K562 (cell line): ENCODE results near the gene APOL4. TPM values are rescaled to one million over a fixed set of nuclear protein-coding genes. Genes with fewer than 3 reads are reported as not detected.

Experiments used
- ATF1 ChIP-seq, 2 experiments: fragments of 450-650 bp in 1 of 2; IDR thresholded peaks; 2 replicates each; pipeline ENCODE4 v1.6.1; 2016; ENCODE audit warnings: missing compliant biosample characterization in 1 of 2, missing genetic modification characterization in 1 of 2
- CREB5 ChIP-seq: fragments of 250-450 bp; sonication (Bioruptor Pico); IDR thresholded peaks from 2 replicates; pipeline ENCODE4 v1.5.0; 2020; ENCODE audit warnings: mild to moderate bottlenecking
- FOXJ3 ChIP-seq: sonication (generic); formaldehyde crosslinking; IDR thresholded peaks from 2 replicates; pipeline ENCODE4 v1.4.0; 2020; ENCODE audit warnings: mild to moderate bottlenecking, missing genetic modification reagents
- MAFK ChIP-seq: IDR thresholded peaks from 2 replicates; pipeline ENCODE4 v1.6.1; 2011; ENCODE audit warnings: low read length, improper control_type of control experiment
- MCM3 ChIP-seq: fragments of 450-650 bp; IDR thresholded peaks from 2 replicates; pipeline ENCODE4 v1.6.1; 2016
- MXI1 ChIP-seq: IDR thresholded peaks from 2 replicates; pipeline ENCODE4 v1.6.1; 2011; ENCODE audit warnings: low read depth, mild to moderate bottlenecking, improper control_type of control experiment, low read length
- PTTG1 ChIP-seq: fragments of 450-650 bp; IDR thresholded peaks from 2 replicates; pipeline ENCODE4 v1.6.1; 2016; ENCODE audit warnings: low read depth, mild to moderate bottlenecking, missing genetic modification characterization, missing compliant biosample characterization
- RBM25 ChIP-seq: fragments of 200-400 bp; formaldehyde crosslinking; IDR thresholded peaks from 2 replicates; pipeline ENCODE4 v1.6.1; 2018; ENCODE audit warnings: low read length, low read depth, moderate library complexity; ENCODE audit not compliant: severe bottlenecking
- SREBF1 ChIP-seq: fragments of 150-350 bp; IDR thresholded peaks from 2 replicates; pipeline ENCODE4 v1.6.1; 2014; ENCODE audit warnings: antibody characterized with exemption, low read depth, low read length, borderline replicate concordance
- TCFL5 ChIP-seq: fragments of 250-450 bp; sonication (Bioruptor Pico); conservative IDR thresholded peaks from 2 replicates; pipeline ENCODE4 v1.6.1; 2021; ENCODE audit warnings: mild to moderate bottlenecking, moderate library complexity, matching md5 sums
- TEAD1 ChIP-seq, 2 experiments: fragments of 450-650 bp in 1 of 2; sonication (generic) in 1 of 2; formaldehyde crosslinking; IDR thresholded peaks; 2 replicates each; pipeline versions ENCODE4 v1.4.0 to v1.8.0; 2020 to 2022; ENCODE audit warnings: mild to moderate bottlenecking in 2 of 2, missing genetic modification reagents in 1 of 2
- ZBTB33 ChIP-seq: sonication (generic); formaldehyde crosslinking; IDR thresholded peaks from 2 replicates; pipeline ENCODE4 v1.8.1; 2023; ENCODE audit warnings: mild to moderate bottlenecking, missing genetic modification reagents
- ZBTB43 ChIP-seq: sonication (generic); formaldehyde crosslinking; IDR thresholded peaks from 2 replicates; pipeline ENCODE4 v1.8.0; 2023; ENCODE audit warnings: mild to moderate bottlenecking, missing genetic modification reagents
- ZNF134 ChIP-seq: fragments of 250-450 bp; sonication (Bioruptor Pico); conservative IDR thresholded peaks from 2 replicates; pipeline ENCODE4 v1.4.0; 2020
- ZNF316 ChIP-seq: fragments of 450-650 bp; IDR thresholded peaks from 2 replicates; pipeline ENCODE4 v1.6.1; 2016
- ZNF324 ChIP-seq: fragments of 250-450 bp; sonication (Bioruptor Pico); IDR thresholded peaks from 2 replicates; pipeline ENCODE4 v1.4.0; 2020; ENCODE audit warnings: mild to moderate bottlenecking
- ZNF384 ChIP-seq: IDR thresholded peaks from 2 replicates; pipeline ENCODE4 v1.6.1; 2012; ENCODE audit warnings: low read depth, low read length, improper control_type of control experiment
- polyA plus RNA-seq, 8 experiments: library from polyadenylated mRNA; depleted of rRNA in 4 of 8; stranded (reverse) in 5 of 8; unstranded in 3 of 8; fragments of >200 nt; fragmentation: Nextera tagmentation in 2 of 8; fragmentation: Illumina TruSeq in 1 of 8; extraction: Ambion mirVana in 2 of 8; extraction: Trizol in 1 of 8; gene quantifications; 2 replicates each; pipeline versions ENCODE4 v1.2.1 to v1.2.3, GENCODE V29; 2011 to 2014; ENCODE audit warnings: inconsistent platforms in 1 of 8, missing spikeins in 1 of 8
- total RNA-seq, 7 experiments: library from RNA; depleted of rRNA in 6 of 7; stranded (reverse); fragments of >200 nt in 6 of 7; fragmentation: Illumina TruSeq in 2 of 7; extraction: Trizol in 2 of 7; gene quantifications; 2 replicates each; pipeline versions ENCODE4 v1.2.1 to v1.2.3, GENCODE V29; 2011 to 2021; ENCODE audit warnings: low replicate concordance in 1 of 7
- TF ChIP-seq, protein P1 (sequence below): fragments of 450-650 bp; IDR thresholded peaks from 2 replicates; pipeline ENCODE4 v1.6.1; 2016; ENCODE audit warnings: missing biosample characterization, missing genetic modification characterization
- TF ChIP-seq, protein P2 (sequence below): fragments of 250-450 bp; sonication (Bioruptor Pico); IDR thresholded peaks from 2 replicates; pipeline ENCODE4 v1.8.0; 2022; ENCODE audit warnings: moderate library complexity, mild to moderate bottlenecking, inconsistent platforms
- TF ChIP-seq, protein P3 (sequence below): fragments of 450-650 bp; conservative IDR thresholded peaks from 2 replicates; pipeline ENCODE4 v1.6.1; 2016; ENCODE audit warnings: missing genetic modification characterization, low read depth, mild to moderate bottlenecking, missing compliant biosample characterization, moderate library complexity

Gene APOL4
- total and polyA plus RNA-seq, 9 of the 15 experiments (the other 6 are each of a cell fraction or from before 2014, with no cell fraction given), result 6.5 to 15.0 (median 9.8) TPM

DNA sequence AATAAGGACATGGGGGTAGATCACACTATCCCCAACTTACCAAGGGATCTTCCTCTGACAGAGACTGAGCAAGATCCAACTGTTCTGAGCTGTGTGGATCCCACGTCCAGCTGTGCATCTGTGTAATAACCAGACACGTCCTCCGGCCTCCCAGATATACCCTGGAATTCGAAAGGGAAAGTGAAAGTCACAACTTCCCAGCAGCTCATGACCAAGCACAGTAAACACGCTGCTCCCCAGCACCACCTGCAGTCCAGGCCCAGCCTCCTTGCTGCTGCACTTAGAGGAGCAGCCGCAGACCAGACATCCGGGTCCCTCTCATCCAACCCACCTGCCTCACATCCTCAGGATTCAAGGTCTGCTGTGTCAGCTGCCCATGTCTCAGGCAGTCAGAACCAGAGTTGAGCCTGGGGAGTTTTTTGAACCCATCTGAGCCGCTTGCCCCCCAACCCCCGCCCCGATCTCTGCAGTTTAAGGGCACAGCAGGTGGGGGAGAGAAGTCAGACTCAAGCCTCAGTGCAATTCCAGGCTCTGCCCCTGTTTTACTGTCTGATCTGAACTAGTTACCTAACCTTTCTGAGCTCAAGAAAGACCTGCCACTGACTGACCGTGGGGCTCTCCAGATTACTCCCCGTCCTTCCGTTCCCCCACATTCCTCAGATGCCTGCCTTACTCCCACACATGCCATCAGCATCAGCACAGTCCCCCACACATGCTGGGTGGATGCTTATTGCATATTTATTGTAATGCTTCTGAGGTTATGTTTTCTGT lies 38.0 kb upstream of the APOL4 start, which contains the start of gene APOL2 (continued):
- TF ChIP-seq, protein P1, sequence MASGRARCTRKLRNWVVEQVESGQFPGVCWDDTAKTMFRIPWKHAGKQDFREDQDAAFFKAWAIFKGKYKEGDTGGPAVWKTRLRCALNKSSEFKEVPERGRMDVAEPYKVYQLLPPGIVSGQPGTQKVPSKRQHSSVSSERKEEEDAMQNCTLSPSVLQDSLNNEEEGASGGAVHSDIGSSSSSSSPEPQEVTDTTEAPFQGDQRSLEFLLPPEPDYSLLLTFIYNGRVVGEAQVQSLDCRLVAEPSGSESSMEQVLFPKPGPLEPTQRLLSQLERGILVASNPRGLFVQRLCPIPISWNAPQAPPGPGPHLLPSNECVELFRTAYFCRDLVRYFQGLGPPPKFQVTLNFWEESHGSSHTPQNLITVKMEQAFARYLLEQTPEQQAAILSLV, result no peak
- TF ChIP-seq, protein P2, sequence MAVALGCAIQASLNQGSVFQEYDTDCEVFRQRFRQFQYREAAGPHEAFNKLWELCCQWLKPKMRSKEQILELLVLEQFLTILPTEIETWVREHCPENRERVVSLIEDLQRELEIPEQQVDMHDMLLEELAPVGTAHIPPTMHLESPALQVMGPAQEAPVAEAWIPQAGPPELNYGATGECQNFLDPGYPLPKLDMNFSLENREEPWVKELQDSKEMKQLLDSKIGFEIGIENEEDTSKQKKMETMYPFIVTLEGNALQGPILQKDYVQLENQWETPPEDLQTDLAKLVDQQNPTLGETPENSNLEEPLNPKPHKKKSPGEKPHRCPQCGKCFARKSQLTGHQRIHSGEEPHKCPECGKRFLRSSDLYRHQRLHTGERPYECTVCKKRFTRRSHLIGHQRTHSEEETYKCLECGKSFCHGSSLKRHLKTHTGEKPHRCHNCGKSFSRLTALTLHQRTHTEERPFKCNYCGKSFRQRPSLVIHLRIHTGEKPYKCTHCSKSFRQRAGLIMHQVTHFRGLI, result no peak
- TF ChIP-seq ZNF384, result no peak
- no peak for TF ChIP-seq FOXJ3 (CRISPR knock-in tag)
- no peak for TF ChIP-seq RBM25
- TF ChIP-seq MCM3, result no peak
- TF ChIP-seq, protein P3, sequence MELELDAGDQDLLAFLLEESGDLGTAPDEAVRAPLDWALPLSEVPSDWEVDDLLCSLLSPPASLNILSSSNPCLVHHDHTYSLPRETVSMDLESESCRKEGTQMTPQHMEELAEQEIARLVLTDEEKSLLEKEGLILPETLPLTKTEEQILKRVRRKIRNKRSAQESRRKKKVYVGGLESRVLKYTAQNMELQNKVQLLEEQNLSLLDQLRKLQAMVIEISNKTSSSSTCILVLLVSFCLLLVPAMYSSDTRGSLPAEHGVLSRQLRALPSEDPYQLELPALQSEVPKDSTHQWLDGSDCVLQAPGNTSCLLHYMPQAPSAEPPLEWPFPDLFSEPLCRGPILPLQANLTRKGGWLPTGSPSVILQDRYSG (tag), result no peak
- TF ChIP-seq ZNF324, result no peak
- TF ChIP-seq MXI1, result peak; percentile 89
- TF ChIP-seq SREBF1, result no peak
- TF ChIP-seq MAFK, result peak; percentile 40
- TF ChIP-seq TEAD1 (CRISPR knock-in tag; IDR thresholded peaks at IDR 0.05), result peak in 1 of 2 experiments; percentile 76; a peak in 1 of 4 replicates
- TF ChIP-seq PTTG1, result no peak
- TF ChIP-seq ATF1 (CRISPR knock-in tag; IDR thresholded peaks at IDR 0.05), result no peak
- 0 out of 2 replicates have a peak, but pooled peaks have one; percentile 10 for TF ChIP-seq ATF1 (tag; IDR thresholded peaks at IDR 0.05)
- TF ChIP-seq ZNF316, result peak; percentile 77
- no peak for TF ChIP-seq CREB5 (CRISPR knock-in tag)
- TF ChIP-seq ZNF134, result no peak
- TF ChIP-seq TCFL5 (CRISPR knock-in tag), result no peak
- TF ChIP-seq ZBTB43 (CRISPR knock-in tag), result no peak
- TF ChIP-seq ZBTB33, result peak; percentile 25; the same call in 1 of the 2 replicates
